Measurements from ENCODE around the gene NPIPB12. TPM values are rescaled to one million over a fixed set of nuclear protein-coding genes. Genes with fewer than 3 reads are reported as not detected.
"Not testable (repeated sequence)": the region's sequence is repeated elsewhere in the genome, so short reads cannot be mapped to it uniquely, and the experiment has no call there.

NPIPB12 gene
- total RNA-seq, 2 experiments from 2014 or later: 83.2 to 86.4 TPM

DNA sequence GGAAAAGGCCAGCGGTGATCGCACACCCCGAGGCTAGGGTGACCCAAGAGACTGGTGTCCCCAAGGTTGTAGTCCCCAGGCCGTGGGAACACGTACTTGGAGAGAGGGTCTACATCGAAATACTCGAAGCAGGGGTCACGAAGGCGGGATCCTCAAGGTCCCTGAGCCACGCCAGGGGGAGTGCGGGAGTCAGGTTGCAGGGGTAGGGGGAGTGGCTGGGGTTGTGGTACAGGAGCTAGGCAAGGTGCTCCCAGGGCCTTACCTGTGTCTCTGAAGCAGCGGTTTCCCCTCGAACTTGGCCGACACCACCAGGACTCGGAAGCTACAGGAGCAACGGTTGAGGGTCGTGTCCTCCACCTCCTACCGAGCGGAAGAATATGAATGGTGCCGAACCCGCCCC is 52.5 kb downstream of the NPIPB12 start:
- H3K27ac ChIP-seq (ENCODE audit: low read depth in 1 of 2, low read length in 2 of 2); H3K36me3 ChIP-seq (ENCODE audit: insufficient read depth, low read length); H3K9me3 ChIP-seq (ENCODE audit: control insufficient read depth in 1 of 2, insufficient read depth in 1 of 2, low read length in 2 of 2); POLR2A ChIA-PET; intact Hi-C loops (cut with DNase I, micrococcal nuclease); H3K4me3 Mint-ChIP-seq; H3K27ac Mint-ChIP-seq; H3K4me1 Mint-ChIP-seq (ENCODE audit: low read depth); H3K4me3 ChIP-seq (ENCODE audit: low read length); H3K27me3 Mint-ChIP-seq; H3K9me3 Mint-ChIP-seq; H3K27me3 ChIP-seq (ENCODE audit: control insufficient read depth in 1 of 2, insufficient read depth in 2 of 2, low read length in 2 of 2); H3K4me1 ChIP-seq (ENCODE audit: insufficient read depth, low read length); DNase-seq; CTCF ChIA-PET; H3K36me3 Mint-ChIP-seq (ENCODE audit: low read depth): not testable (repeated sequence)
- peak; percentile 33 for ATAC-seq (ENCODE audit: poor library complexity)

Other genes with a start within 250 kb of the NPIPB12 start
- gene NPIPB11, start 99.7 kb downstream of the NPIPB12 start, total RNA-seq: 1 to 10 TPM; 1.6 to 2.3 TPM
- 1 to 10 TPM; 6.2 to 8.9 TPM for gene BOLA2, start 52.1 kb downstream of the NPIPB12 start, total RNA-seq
- 10 to 100 TPM; 18.8 to 21.2 TPM for gene SLX1B, start 51.9 kb downstream of the NPIPB12 start, total RNA-seq
- 1 to 10 TPM in 1 of 2 experiments, under 1 TPM in 1; 0.59 to 1.1 TPM for gene SULT1A4, start 46.5 kb downstream of the NPIPB12 start, total RNA-seq
- gene SPN, start 156.8 kb upstream of the NPIPB12 start, total RNA-seq: 10 to 100 TPM; 45.7 to 48.3 TPM
- under 1 TPM; 0.19 to 0.45 TPM for gene QPRT, start 172.8 kb upstream of the NPIPB12 start, total RNA-seq
- gene C16orf54, start 239.6 kb upstream of the NPIPB12 start, total RNA-seq: 100 to 1,000 TPM; 250 to 261 TPM

Data from CD4-positive, alpha-beta T cell (primary cell).